Activated T-cell treated with anti-CD3 and anti-CD28 coated beads, Interleukin-2, amount 50 U/mL, for 48 hours (primary cell): ENCODE data around the gene FES.
"Not testable (repeated sequence)": the region's sequence is repeated elsewhere in the genome, so short reads cannot be mapped to it uniquely, and the experiment has no call there.

Experiments used
- DNase-seq, 2 experiments: peaks; one replicate each; pipeline ENCODE4 v3.0.0-alpha.2; 2020

FES gene

DNA sequence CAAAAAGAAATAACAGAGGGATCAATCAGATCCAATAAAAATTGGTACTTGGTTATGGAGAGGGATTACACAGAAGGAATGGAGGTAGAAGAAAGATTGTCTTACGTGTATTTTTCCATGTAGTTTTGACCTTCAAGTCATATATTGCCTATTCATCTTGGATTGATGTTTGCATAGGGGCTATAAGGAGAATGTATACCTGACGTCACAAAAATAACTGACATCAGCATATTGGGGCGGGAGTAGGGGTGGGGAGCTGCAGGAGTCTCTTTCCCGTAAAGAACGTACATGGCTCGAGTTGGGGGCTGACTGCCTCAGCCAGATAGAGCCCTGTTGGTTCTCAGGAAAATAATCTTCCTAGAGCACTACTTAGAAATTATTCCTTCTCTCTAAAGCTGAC is 21.8 kb upstream of the FES start:
- DNase-seq, result no peak

DNA sequence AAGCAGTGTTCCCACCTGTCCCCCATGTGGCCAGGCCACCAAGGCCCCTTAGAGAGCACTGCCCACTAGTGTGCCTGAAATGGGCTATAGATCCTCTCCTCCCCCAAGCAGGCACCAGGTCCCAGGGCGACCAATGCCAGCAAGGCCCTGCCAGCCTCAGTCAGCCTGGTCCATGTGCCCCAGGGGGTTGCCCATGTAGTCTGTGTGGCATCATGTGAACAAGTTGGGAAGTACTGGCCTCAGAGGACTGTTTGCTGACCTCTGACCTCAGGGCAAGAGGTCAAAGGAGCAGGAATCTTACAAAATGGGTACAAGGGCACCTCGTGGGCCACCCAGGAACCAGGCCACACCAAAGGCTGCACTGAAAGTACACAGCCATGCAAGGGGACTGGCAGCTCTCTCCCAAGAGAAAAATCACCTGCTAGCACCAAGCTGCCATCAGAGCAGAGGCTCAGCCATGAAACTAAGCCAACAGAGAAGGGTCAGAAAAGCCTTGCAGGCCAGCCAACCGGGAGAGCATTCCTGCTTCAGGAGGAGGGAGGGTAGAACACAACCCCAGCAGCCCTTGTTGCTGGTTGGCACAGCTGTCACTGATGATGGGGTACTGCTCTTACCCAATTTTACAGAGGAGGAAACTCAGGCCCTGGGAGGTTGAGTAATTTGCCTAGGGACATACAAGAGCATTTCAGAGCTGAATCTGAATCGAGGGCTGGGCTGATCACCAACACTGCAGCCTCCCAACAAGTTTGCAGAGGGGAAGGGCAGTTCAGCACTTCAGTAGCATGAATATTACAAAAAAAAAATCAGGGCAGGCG is 21.1 kb upstream of the FES start:
- peak in 1 of 2 experiments; percentile 20 for DNase-seq

DNA sequence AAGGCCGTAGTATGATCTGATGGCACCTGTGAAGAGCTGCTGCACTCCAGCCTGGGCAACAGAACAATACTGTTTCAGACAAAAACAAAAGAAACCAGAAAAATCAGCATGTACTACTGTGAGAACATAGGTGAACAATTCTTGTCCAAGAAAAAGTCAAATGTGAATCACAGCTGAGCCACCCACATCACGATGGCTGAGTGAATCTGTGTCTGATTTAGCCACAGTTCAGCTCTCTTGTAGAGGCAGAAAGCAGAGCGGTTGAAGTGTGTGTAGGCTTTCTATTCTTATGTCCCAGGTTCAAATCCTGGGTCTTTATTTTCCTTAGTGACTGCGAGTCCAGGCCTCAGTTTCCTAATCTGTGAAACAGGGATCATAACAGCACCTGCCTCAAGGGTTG is 20.3 kb upstream of the FES start:
- DNase-seq, result peak; percentile 49 to 70

DNA sequence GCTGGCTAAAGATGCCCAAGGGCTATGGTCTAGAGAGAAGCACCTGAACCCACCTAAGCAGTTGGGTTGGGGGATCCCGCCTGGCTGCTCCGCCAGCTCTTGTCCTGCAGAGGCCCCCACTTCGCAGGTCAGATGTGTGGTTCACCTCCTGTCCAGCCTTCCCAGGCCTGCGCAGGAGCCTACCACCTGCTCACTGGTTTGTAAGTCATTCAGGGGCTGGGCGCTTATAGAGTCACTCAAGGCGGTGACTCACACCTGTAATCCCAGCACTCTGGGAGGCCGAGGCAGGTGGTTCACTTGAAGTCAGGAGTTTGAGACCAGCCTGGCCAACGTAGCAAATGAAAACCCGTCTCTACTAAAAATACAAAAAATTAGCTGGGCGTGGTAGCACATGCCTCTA is 19.8 kb upstream of the FES start:
- DNase-seq, result peak in 1 of 2 experiments; percentile 51

DNA sequence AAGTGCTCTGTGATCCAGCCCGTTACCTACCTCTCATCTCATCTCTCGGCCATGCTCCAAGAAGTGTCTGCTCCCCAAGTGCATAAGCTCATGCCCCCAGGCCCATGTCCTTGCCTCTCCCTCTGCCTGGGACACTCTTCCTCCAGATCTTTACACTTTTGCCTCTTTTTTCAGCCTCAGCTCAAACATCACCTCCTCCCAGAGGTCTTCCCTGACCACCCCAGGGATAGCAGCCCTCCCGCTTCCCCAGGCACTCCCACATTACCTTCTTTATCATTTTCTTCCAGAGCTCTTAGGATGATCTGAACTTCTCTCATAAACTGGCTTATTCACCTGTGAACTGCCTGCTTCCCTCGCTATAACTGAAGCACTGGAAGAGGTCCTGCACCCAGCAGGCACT is 18.6 kb upstream of the FES start:
- no peak for DNase-seq

DNA sequence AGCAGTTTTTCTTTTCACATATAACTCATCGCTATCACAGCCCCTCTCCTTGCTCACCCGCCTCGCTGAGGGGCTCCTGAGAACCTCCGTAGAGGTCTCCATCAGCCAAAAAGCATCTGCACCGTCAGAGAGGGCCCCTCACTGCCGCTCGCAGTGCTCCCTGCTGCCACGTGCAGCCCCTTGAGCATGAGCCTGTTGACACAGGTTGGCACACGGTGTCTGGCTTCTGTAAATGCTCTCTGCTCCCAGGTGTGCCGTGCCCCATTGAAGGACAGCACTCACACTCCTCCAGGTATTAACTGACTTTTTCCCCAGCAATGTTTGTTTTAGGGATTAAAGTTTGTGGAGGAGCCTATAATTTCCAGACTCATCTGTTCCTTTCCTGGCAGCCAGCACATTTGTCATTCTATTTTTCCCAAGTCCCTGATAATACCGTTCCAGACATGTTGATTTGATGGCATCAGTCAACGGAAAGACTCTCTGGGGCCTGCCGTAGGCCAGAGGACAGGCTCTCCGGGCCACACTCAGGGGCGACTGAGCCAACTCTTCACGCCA is 18.1 kb upstream of the FES start:
- DNase-seq, result no peak

DNA sequence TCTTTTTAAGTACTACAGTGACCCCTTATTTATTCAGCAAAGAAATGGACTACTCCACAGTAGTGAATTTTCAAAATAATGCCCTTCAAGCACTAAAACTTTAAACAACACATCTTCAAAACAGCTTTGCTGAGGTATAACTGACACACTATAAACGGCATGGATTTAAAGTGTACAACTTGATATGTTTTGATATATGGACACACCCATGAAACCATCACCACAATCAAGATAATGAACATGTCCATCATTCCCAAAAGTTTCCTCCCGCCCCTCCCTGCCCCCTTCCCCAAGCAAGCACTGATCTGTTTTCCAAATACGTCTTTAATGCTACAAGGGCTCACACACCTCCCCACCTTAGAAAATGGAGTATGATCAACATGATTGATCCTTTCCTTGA is 17.5 kb upstream of the FES start:
- no peak for DNase-seq

DNA sequence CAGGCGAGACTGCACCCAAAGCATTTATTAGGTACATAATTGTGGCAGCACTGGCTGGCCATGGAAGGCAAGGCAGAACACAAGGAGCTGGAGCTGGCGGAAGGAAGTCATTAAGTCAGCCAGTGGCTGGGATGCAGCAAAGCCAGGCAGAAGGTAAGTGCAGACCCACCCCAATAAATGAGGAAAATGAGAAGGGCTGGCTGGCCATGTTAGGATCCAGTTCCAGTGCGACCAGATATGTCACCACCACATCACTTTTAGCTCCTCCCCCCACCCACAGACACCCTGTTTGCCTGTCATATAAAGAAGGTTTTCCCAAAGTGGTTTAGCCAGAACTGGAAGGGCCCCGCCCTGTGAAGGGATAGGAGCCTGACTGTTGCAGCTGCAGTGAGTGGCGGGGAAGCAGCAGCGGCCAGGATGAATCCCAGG is 16.0 kb upstream of the FES start, which contains the start of gene FURIN:
Gene FURIN, plus strand, starts transcription at position 328 of the 429 bp plus-strand sequence. CDS start 7,153 bp downstream, outside the sequence.
- peak; percentile 57 to 62 for DNase-seq

DNA sequence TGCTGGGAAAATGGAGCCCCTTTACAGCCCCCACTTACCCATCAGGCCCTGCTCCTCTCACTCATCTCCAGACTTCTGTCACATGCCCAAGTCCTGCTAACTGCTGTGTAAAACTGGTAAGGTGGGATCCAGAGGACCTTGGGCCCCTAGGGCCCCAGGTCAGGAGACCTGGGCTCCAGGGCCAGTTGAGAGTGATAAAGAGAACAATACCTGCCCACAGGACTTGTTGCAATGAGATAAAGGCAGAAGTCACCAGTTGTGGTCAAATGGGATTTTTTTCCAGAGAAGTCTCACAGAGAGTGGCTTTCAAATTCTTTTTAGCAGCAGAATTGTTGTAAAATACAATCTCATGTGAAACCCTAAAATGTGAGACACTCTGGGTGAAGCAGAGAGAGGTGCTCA is 15.2 kb upstream of the FES start:
- peak in 1 of 2 experiments; percentile 57 for DNase-seq

DNA sequence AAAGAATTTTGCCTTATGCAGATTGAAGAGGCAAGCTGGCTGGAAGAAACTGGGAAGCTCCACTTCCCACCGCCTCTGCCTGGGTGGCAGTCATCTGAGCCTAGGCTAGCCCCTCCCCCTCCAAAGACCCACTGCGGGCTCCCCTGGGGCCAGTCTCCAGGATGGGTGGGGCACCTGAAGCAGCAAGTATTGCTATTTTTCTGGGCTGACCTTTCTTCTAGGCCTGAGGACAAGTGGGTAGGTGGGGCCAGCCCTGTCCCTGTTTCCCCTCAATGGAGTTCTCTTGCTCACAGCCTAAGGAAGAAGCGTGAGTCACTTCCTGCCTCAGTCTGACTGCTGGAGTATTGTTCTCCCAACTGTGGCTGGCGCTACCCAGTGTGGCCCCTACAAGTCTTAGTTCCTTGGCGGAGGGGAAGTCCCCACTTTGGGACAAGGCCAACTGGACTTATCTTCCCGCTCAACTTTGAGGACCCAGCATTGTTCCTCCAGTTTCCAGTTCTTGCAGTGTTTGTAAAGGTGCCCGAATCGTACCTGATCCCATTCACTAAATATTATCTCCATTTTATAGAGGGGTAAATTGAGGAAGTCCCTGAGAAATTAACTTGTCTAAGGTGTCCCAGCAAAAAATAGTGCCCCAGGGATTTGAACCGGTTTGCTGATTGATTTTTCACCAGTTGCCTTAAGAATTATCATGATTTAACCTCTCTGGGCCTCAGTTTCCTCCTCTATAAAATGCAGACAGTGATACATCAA is 14.5 kb upstream of the FES start:
- DNase-seq, result peak; percentile 76 to 82

DNA sequence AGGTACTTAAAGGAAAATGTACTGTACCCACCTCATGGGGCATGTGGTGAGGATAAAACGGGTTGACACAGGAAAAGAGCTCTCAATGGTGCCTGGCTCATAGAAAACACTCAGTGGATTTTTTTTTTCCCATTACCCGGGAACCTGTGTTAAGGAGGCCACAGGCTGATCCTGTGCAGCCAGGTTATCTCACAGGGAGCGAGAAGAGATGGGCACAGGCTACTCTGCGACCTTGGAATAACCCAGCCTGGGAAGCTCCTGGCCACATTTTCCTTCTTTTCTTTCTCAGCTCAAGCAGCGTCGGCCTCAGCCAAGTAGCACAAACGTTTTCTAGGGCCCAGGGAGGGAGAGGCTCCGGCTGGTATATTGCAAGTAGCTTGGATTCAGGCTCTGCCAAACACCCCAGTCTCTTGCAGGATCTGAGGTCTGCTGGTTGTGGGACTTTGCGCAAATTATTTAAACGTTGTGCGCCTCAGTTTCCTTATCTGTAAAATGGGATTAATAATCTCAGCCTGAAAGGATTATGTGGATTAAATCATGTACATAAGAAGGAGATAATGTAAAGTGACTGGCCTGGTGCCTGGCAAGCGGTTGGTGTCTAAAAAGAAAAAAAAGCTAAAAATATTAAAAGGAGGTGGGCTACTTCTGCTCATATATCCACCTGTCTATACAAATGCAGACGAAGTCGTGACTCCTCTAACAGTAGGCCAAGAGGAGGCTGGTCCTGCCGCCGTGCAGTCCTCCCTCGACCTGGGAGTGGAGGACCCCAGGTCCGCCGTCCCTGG is 13.8 kb upstream of the FES start:
- peak in 1 of 2 experiments; percentile 52 for DNase-seq

DNA sequence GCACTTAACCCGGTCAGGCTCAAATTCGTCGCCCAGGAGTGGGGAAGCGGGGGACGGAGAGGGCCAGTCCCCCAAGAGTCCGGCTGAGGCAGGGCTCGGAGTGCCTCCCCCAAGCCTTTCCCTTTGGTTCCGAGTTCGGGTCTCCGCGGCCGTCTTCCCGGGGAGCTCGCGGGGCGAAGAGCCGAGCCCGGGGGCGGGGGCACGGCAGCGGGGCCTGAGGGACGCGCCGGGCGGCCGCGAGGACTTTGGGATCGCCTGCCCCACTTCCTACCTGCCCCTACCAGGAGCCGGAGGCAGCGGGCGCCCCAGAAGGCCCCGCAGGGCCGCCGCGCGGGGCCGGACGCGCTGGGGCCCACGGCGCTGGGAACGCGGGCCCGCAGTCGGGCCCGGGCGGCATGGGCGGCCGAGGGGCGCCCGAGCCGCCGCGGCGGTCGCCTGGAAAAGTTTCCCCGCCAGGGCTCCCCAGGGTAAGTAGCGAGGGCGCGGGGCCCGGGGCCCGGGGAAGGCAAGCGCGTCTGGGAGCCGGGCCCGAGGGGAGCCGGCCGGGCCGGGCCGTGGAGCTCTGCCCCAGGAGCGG is 13.1 kb upstream of the FES start:
- peak; percentile 65 to 70 for DNase-seq

DNA sequence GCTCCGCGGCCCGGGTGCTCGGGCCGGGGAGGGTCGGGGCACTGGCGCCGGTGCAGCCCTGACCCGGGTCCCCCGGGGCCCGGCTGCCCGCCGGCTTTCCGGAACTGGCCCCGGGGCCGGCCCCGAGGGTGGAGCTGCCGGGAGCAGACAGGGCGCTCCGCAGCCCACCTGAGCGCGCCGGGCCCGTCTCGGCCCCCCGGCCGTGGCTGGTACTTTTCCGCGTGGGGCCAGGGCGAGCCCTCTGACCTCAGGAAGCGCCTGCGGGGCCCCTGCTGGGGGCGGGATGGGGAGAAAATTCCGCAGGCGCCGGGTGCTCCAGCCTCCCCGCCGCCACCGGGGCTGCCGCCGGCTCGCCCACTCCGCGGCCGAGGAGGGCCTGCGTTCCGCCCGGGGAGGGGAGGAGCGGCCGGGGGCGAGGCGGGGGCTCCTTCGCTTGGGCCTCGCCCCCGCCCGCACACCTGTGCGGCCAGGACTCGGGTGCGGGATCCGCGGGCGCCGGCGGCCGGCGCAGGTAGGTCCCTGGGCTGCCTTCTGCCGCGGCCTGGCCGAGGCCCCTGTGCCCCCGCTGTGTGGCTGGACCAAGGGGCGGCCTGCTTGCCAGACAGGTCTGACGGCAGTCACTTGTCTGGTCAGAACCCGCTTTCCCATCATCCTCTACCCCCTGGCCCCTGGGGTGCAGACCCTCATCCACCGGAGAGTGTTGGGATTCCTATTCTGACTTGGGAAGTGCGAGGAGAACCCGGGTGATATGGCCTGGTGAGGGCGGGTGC is 12.4 kb upstream of the FES start:
- peak; percentile 68 to 72 for DNase-seq

DNA sequence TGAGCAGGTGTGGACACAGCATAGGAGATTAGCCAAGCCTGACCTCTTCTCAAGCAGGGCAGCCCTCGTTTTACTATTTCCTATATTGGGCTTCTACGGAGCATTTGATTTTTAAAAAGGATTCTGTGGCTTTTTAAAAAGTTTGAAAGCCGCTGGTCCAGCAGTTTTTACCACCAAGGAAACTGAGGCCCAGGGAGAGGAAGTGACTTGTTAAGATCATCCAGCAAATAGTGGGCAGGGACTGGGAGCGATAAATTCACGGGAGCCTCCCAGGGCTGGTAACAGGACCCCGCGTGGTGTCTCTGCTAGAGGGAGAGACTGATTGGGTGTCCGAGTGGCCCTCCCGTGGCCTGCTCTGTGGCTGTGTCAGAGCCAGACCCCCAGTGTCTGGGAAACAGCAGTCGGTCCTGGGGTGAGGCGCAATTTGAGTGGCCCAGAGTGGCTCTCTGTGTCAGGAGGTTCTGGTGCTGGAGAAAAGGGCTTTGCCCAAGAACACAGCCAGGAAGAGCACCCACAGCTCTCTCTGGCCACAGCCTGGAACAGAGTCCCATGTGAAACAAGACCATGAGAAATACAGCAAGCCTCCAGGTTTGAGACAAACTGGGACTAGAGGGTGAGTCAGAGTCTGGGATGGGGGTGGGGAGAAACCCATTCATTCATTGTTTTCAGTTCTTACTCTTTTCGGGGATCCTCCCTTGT is 11.7 kb upstream of the FES start:
- DNase-seq, result peak; percentile 82 to 84

DNA sequence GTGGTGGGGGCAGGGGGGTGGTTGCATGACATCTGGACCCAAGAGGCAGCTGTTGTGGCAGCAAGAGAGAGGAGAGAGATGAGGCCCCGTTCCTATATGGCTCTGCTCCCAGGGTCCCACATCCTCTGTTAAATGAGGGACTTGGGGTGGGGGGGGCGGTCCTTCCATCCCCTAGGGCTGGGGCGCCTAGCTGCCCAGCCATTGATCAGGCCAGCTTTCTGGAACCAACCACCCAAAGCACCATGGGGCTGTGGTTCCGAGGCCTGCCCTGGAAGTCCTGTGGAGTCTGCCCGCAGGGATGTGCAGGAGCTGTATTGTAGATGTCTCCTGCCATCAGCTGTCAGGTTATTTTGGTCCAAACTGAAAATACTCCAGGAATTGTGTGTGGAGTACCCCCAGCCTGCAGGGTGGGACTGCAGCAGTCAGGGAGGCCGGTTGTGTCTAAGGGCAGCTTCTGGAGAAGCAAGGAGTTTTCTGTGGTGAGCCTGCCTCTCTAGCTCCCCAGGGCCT is 10.8 kb upstream of the FES start:
- no peak for DNase-seq

DNA sequence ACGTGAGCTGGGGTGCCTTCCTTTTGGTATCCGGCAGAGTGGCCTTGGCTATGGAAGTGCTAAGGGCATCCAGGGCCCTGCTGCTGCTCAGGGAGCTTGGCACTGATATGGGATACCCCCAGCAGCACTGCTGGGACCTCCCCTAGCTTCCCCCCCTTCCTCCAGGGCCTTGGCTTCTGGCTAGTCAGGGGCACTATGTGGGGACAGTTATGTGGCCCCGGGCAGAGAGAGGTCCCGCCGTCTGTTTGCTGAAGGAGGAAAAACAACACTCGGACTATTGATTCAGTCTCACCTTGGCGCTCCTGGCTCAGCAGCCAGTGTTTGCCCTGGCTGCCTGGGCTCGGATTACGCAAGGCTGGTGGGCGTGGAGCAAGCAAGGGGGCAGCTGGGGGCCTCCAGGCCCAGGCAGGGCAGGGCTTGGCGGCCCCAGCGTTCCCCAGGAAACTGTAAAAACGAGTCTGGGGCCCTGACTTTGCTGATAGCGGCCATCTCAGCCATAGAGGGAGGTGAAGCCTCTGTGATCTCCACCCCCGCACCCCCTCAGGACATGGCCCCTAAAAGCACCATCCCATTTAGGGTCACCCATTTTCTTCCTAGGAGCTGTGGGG is 10.2 kb upstream of the FES start:
- no peak for DNase-seq

DNA sequence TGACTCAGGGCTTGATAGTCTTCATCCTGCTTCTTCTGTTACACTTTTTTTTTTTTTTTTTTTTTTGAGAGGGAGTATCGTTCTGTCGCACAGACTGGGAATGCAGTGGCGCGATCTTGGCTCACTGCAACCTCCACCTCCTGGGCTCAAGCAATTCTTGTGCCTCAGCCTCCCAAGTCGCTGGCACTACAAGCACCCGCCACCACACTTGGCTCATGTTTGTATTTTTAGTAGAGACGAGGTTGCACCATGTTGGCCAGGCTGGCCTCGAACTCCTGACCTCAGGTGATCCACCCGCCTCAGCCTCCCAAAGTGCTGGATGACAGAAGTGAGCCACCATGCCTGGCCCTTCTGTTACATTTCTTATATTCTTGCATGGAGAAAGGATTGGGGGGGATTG is 9.3 kb upstream of the FES start:
- DNase-seq, result not testable (repeated sequence)

DNA sequence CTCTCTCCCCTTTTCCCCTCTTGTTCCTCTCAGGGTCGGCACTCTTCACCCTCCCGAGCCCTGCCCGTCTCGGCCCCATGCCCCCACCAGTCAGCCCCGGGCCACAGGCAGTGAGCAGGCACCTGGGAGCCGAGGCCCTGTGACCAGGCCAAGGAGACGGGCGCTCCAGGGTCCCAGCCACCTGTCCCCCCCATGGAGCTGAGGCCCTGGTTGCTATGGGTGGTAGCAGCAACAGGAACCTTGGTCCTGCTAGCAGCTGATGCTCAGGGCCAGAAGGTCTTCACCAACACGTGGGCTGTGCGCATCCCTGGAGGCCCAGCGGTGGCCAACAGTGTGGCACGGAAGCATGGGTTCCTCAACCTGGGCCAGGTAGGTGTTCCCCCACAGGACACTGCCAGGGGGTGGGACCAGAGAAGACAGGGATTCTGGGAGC is 8.7 kb upstream of the FES start:
- no peak for DNase-seq

DNA sequence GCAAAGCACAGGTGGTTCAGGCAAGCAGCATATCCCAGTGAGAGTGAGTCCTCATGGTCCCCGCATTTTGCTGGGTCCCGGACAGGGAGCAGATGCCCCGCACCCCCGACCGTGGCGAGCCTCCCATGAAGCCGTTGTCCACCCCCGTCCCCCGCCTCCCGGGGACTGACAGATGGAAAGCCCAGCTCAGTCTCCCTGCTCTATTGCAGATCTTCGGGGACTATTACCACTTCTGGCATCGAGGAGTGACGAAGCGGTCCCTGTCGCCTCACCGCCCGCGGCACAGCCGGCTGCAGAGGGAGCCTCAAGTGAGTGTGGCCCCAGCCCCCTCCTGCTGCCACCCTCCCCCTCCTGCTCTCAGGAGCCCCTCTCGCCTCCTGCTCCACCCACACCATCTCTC is 8.3 kb upstream of the FES start:
- no peak for DNase-seq

DNA sequence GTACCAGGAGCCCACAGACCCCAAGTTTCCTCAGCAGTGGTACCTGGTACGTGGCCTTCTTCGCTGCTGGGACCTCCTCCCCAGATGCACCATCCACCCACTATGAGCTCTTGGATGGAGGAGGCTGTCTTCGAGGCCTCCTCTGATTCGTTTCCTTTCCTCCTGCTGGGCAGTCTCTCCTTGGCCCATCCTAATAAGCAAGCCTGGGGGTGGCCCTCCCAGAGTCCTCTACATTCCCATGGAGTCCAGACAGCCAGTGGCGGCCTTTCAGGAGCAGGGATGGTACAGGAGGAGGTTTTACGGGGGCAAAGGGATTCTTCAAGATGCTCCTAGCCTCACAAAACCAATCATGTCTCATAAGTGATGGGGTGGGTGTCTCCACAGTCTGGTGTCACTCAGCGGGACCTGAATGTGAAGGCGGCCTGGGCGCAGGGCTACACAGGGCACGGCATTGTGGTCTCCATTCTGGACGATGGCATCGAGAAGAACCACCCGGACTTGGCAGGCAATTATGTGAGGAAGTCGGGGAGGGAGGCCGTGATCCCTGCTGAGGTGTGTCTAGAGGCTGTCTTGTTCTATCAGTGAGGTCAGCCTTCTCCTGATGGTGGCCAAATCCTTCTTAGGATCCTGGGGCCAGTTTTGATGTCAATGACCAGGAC is 7.7 kb upstream of the FES start:
- no peak for DNase-seq
